Naive B cell (primary cell): ENCODE results near the gene PRICKLE4. TPM values are rescaled to one million over a fixed set of nuclear protein-coding genes. Genes with fewer than 3 reads are reported as not detected.
A peak's percentile ranks its signal among the peaks of the same experiment; 100 is the strongest.

Experiments
- ATAC-seq, 2 donors: fragments of 150-1000 bp; cut with Tn5 transposase; 2 replicates each; pipeline ENCODE4 v1.10.0; 2021; ENCODE audit warnings: low read depth in 2 of 2, mild to moderate bottlenecking in 2 of 2, moderate library complexity in 2 of 2
- DNase-seq: peaks from one replicate; pipeline ENCODE4 v3.0.0; 2022
- H3K27ac Mint-ChIP-seq, 6 donors: one replicate each; pipeline ENCODE4 v1.8.0; 2020 to 2022; ENCODE audit warnings: mild to moderate bottlenecking in 6 of 6, mixed read lengths in 6 of 6, moderate library complexity in 5 of 6, inconsistent platforms in 2 of 6
- H3K27me3 Mint-ChIP-seq, 3 donors: one replicate each; pipeline ENCODE4 v1.8.0; 2021 to 2022; ENCODE audit warnings: mixed read lengths in 3 of 3, mild to moderate bottlenecking in 1 of 3
- H3K36me3 Mint-ChIP-seq, 2 donors: one replicate each; pipeline ENCODE4 v1.8.0; 2020 to 2022; ENCODE audit warnings: mixed read lengths in 2 of 2, inconsistent platforms in 1 of 2, mild to moderate bottlenecking in 1 of 2
- H3K4me1 Mint-ChIP-seq, 3 donors: one replicate each; pipeline ENCODE4 v1.8.0; 2020 to 2022; ENCODE audit warnings: mixed read lengths in 3 of 3, inconsistent platforms in 1 of 3, mild to moderate bottlenecking in 1 of 3, moderate library complexity in 1 of 3
- H3K4me3 Mint-ChIP-seq, 8 donors: one replicate each; pipeline ENCODE4 v1.8.0; 2020 to 2022; ENCODE audit warnings: mild to moderate bottlenecking in 8 of 8, mixed read lengths in 8 of 8, moderate library complexity in 8 of 8, inconsistent platforms in 2 of 8
- H3K9me3 Mint-ChIP-seq, 7 donors: one replicate each; pipeline ENCODE4 v1.8.0; 2020 to 2022; ENCODE audit warnings: mixed read lengths in 7 of 7, mild to moderate bottlenecking in 5 of 7, inconsistent platforms in 2 of 7, moderate library complexity in 1 of 7
- polyA plus RNA-seq, 6 donors: library from polyadenylated mRNA; unstranded; fragments of 300-500 nt; fragmentation: Illumina TruSeq; gene quantifications; one replicate each; pipeline ENCODE4 v1.2.3, GENCODE V29; 2021; ENCODE audit warnings: low read depth in 6 of 6

The PRICKLE4 gene
- polyA plus RNA-seq, 6 donors from 2014 or later, result not detected

GRCh38 chr6:41785689-41786450 is 5.3 kb downstream of the PRICKLE4 start:
- H3K4me1 Mint-ChIP-seq, result peaks cover 24 to 38% (median 33%) of the 10 kb centered on the region in 3 donors
- H3K4me3 Mint-ChIP-seq, result peak overlapping the region; percentile 82 to 98 (median 96)
- no peaks in the 10 kb centered on the region for H3K9me3 Mint-ChIP-seq
- ATAC-seq (no peak), DNase-seq (no peak)
- peak overlapping the region in 3 of 6 donors; percentile 80 to 96 (median 82) for H3K27ac Mint-ChIP-seq
- no peaks in the 10 kb centered on the region for H3K27me3 Mint-ChIP-seq
- peaks cover 0 to 9% of the 10 kb centered on the region in 2 donors for H3K36me3 Mint-ChIP-seq

GRCh38 chr6:41786451-41787218 is 6.1 kb downstream of the PRICKLE4 start:
- Mint-ChIP-seq H3K9me3 (no peaks in the 10 kb centered on the region), H3K27me3 (no peaks in the 10 kb centered on the region), H3K4me3 (peak overlapping the region; percentile 90 to 98 (median 96)), H3K4me1 (peaks cover 18 to 32% (median 26%) of the 10 kb centered on the region in 3 donors), H3K27ac (peak overlapping the region; percentile 94 to 98 (median 96)), H3K36me3 (peaks cover 0 to 9% of the 10 kb centered on the region in 2 donors)
- DNase-seq (peak; percentile 88), ATAC-seq (peak; percentile 68 to 69)

GRCh38 chr6:41787219-41787917 is 6.8 kb downstream of the PRICKLE4 start, which contains the start of gene TOMM6:
TOMM6 (plus strand) TSS chr6:41787694; CDS start chr6:41787698, 4 bp downstream.
- peak; percentile 95 for DNase-seq
- peaks cover 18 to 32% (median 26%) of the 10 kb centered on the region in 3 donors for H3K4me1 Mint-ChIP-seq
- peaks cover 0 to 9% of the 10 kb centered on the region in 2 donors for H3K36me3 Mint-ChIP-seq
- ATAC-seq, result peak; percentile 79 to 81
- H3K27me3 Mint-ChIP-seq, result no peaks in the 10 kb centered on the region
- H3K27ac Mint-ChIP-seq, result peak within 1 kb of the TSS; percentile 94 to 98 (median 96)
- peak within 1 kb of the TSS; percentile 90 to 98 (median 96) for H3K4me3 Mint-ChIP-seq
- H3K9me3 Mint-ChIP-seq, result no peaks in the 10 kb centered on the region

- ATAC-seq, result no peak
- peaks cover 0 to 9% of the 10 kb centered on the region in 2 donors for H3K36me3 Mint-ChIP-seq
- H3K4me1 Mint-ChIP-seq, result peaks cover 16 to 25% (median 21%) of the 10 kb centered on the region in 3 donors
- H3K27ac Mint-ChIP-seq, result peak overlapping the region in 4 of 6 donors; percentile 20 to 77 (median 62)
- H3K27me3 Mint-ChIP-seq, result no peaks in the 10 kb centered on the region
- H3K9me3 Mint-ChIP-seq, result no peaks in the 10 kb centered on the region
- peak overlapping the region in 7 of 8 donors; percentile 70 to 96 (median 89) for H3K4me3 Mint-ChIP-seq
- DNase-seq, result no peak
These were observed 8.8 kb downstream of the PRICKLE4 start for GRCh38 chr6:41789390-41789724.

- Mint-ChIP-seq H3K27me3 (no peaks in the 10 kb centered on the region), H3K27ac (peak overlapping the region in 4 of 6 donors; percentile 15 to 77 (median 40)), H3K4me3 (peak overlapping the region in 3 of 8 donors; percentile 41 to 89 (median 82)), H3K9me3 (no peaks in the 10 kb centered on the region), H3K4me1 (peaks cover 9 to 18% (median 14%) of the 10 kb centered on the region in 3 donors), H3K36me3 (peaks cover 0 to 9% of the 10 kb centered on the region in 2 donors)
- DNase-seq (no peak), ATAC-seq (no peak)
These were observed 9.5 kb downstream of the PRICKLE4 start for GRCh38 chr6:41790045-41790444.

GRCh38 chr6:41791305-41791704 is 10.7 kb downstream of the PRICKLE4 start:
- Mint-ChIP-seq H3K4me1 (peaks cover 8 to 15% (median 9%) of the 10 kb centered on the region in 3 donors), H3K27me3 (no peaks in the 10 kb centered on the region), H3K36me3 (peaks cover 0 to 9% of the 10 kb centered on the region in 2 donors), H3K9me3 (no peaks in the 10 kb centered on the region), H3K27ac (no peak overlapping the region), H3K4me3 (peak overlapping the region in 1 of 8 donors; percentile 44)
- DNase-seq (no peak), ATAC-seq (no peak)

GRCh38 chr6:41791984-41792383 is 11.4 kb downstream of the PRICKLE4 start:
- Mint-ChIP-seq H3K4me3 (peak overlapping the region in 1 of 8 donors; percentile 44), H3K27ac (peak overlapping the region in 1 of 6 donors; percentile 24), H3K36me3 (peaks cover 0 to 9% of the 10 kb centered on the region in 2 donors), H3K27me3 (no peaks in the 10 kb centered on the region), H3K9me3 (no peaks in the 10 kb centered on the region), H3K4me1 (peaks cover 8 to 14% (median 9%) of the 10 kb centered on the region in 3 donors)
- DNase-seq (no peak), ATAC-seq (no peak)

- Mint-ChIP-seq H3K27me3 (no peaks in the 10 kb centered on the region), H3K27ac (no peak overlapping the region), H3K9me3 (no peaks in the 10 kb centered on the region), H3K36me3 (no peaks in the 10 kb centered on the region), H3K4me1 (no peaks in the 10 kb centered on the region), H3K4me3 (no peak overlapping the region)
- ATAC-seq (no peak), DNase-seq (no peak)
These were observed 15.9 kb downstream of the PRICKLE4 start for GRCh38 chr6:41796474-41796873.

- H3K4me3 Mint-ChIP-seq, result no peak overlapping the region
- ATAC-seq, result no peak
- H3K27ac Mint-ChIP-seq, result no peak overlapping the region
These were observed 18.4 kb downstream of the PRICKLE4 start for GRCh38 chr6:41798901-41799558.

GRCh38 chr6:41799559-41799911 is 19.0 kb downstream of the PRICKLE4 start:
- H3K4me1 Mint-ChIP-seq, result no peaks in the 10 kb centered on the region
- no peaks in the 10 kb centered on the region for H3K9me3 Mint-ChIP-seq

More at GRCh38 chr6:41798901-41799558, 18.4 kb downstream of the PRICKLE4 start:
- no peaks in the 10 kb centered on the region for H3K36me3 Mint-ChIP-seq
- no peaks in the 10 kb centered on the region for H3K27me3 Mint-ChIP-seq
- no peaks in the 10 kb centered on the region for H3K9me3 Mint-ChIP-seq
- DNase-seq, result no peak
- no peaks in the 10 kb centered on the region for H3K4me1 Mint-ChIP-seq

GRCh38 chr6:41801380-41801779 is 20.8 kb downstream of the PRICKLE4 start:
- ATAC-seq (no peak), DNase-seq (no peak)
- Mint-ChIP-seq H3K27ac (peak overlapping the region in 2 of 6 donors; percentile 47 to 68), H3K4me3 (no peak overlapping the region), H3K9me3 (no peaks in the 10 kb centered on the region), H3K4me1 (no peaks in the 10 kb centered on the region), H3K36me3 (no peaks in the 10 kb centered on the region), H3K27me3 (no peaks in the 10 kb centered on the region)

More at GRCh38 chr6:41799559-41799911, 19.0 kb downstream of the PRICKLE4 start:
- ATAC-seq, result no peak
- H3K36me3 Mint-ChIP-seq, result no peaks in the 10 kb centered on the region
- no peaks in the 10 kb centered on the region for H3K27me3 Mint-ChIP-seq
- DNase-seq, result no peak
- H3K27ac Mint-ChIP-seq, result peak overlapping the region in 1 of 6 donors; percentile 50
- peak overlapping the region in 1 of 8 donors; percentile 72 for H3K4me3 Mint-ChIP-seq

GRCh38 chr6:41805830-41806774 is 25.5 kb downstream of the PRICKLE4 start:
- Mint-ChIP-seq H3K9me3 (no peaks in the 10 kb centered on the region), H3K4me1 (no peaks in the 10 kb centered on the region), H3K4me3 (no peak overlapping the region), H3K36me3 (no peaks in the 10 kb centered on the region), H3K27me3 (no peaks in the 10 kb centered on the region), H3K27ac (no peak overlapping the region)
- ATAC-seq (no peak), DNase-seq (no peak)
